NOMO-1 (cell line): Measurements from ENCODE around the gene MAGI2.

Experiments
- DNase-seq, 2 experiments: peaks; one replicate each; lab custom pipeline; 2025; ENCODE audit not compliant: unreplicated experiment in 2 of 2; lab: John Stamatoyannopoulos, UW

MAGI2 gene

GRCh38 chr7:78398081-78398480, 1055.4 kb downstream of the MAGI2 start:
- DNase-seq: no peak

- no peak for DNase-seq
These were observed 1057.3 kb downstream of the MAGI2 start for GRCh38 chr7:78396210-78396609.

GRCh38 chr7:78395298-78396036, 1058.0 kb downstream of the MAGI2 start:
- no peak for DNase-seq

- no peak for DNase-seq
These were observed 1064.4 kb downstream of the MAGI2 start for GRCh38 chr7:78389022-78389421.

- DNase-seq: no peak
These were observed 1066.9 kb downstream of the MAGI2 start for GRCh38 chr7:78386520-78386919.

GRCh38 chr7:78383096-78383880, 1070.2 kb downstream of the MAGI2 start:
- DNase-seq: no peak

- DNase-seq: no peak
These were observed 1074.3 kb downstream of the MAGI2 start for GRCh38 chr7:78379148-78379547.

- no peak for DNase-seq
These were observed 1075.9 kb downstream of the MAGI2 start for GRCh38 chr7:78377532-78377931.

GRCh38 chr7:78370936-78371335, 1082.5 kb downstream of the MAGI2 start:
- DNase-seq: no peak

GRCh38 chr7:78368771-78369170, 1084.7 kb downstream of the MAGI2 start:
- no peak for DNase-seq

GRCh38 chr7:78367280-78367773, 1086.1 kb downstream of the MAGI2 start:
- no peak for DNase-seq

GRCh38 chr7:78363866-78364265, 1089.6 kb downstream of the MAGI2 start:
- no peak for DNase-seq

- no peak for DNase-seq
These were observed 1093.6 kb downstream of the MAGI2 start for GRCh38 chr7:78359836-78360235.

- no peak for DNase-seq
These were observed 1095.8 kb downstream of the MAGI2 start for GRCh38 chr7:78357709-78358108.

GRCh38 chr7:78355834-78356233, 1097.6 kb downstream of the MAGI2 start:
- no peak for DNase-seq

GRCh38 chr7:78350926-78351325, 1102.5 kb downstream of the MAGI2 start:
- no peak for DNase-seq

- no peak for DNase-seq
These were observed 1103.1 kb downstream of the MAGI2 start for GRCh38 chr7:78350391-78350790.

GRCh38 chr7:78346827-78347226, 1106.6 kb downstream of the MAGI2 start:
- no peak for DNase-seq

GRCh38 chr7:78345979-78346378, 1107.5 kb downstream of the MAGI2 start:
- DNase-seq: no peak

- DNase-seq: no peak
These were observed 1108.1 kb downstream of the MAGI2 start for GRCh38 chr7:78345293-78345911.

- DNase-seq: no peak
These were observed 1119.0 kb downstream of the MAGI2 start for GRCh38 chr7:78334426-78334825.
